ENCODE measurements around the gene MT1E. TPM values are rescaled to one million over a fixed set of nuclear protein-coding genes. Genes with fewer than 3 reads are reported as not detected.
A peak's percentile ranks its signal among the peaks of the same experiment; 100 is the strongest.

MT1E gene
- total and polyA plus RNA-seq, 2 of the 13 experiments (the other 11 are each of a cell fraction or from before 2014, with no cell fraction given): 110 to 1,072 TPM

- TF ChIP-seq ZNF609 (CRISPR knock-in tag; IDR thresholded peaks at IDR 0.05; ENCODE audit: borderline replicate concordance) (peak; percentile 74), ZNF761 (CRISPR knock-in tag; conservative IDR thresholded peaks at IDR 0.05) (no peak; the same call in 1 of the 2 replicates), HNF4G (IDR thresholded peaks at IDR 0.05; ENCODE audit: borderline replicate concordance, low read depth, low read length) (no peak), HNF4G (CRISPR knock-in tag; IDR thresholded peaks at IDR 0.05; ENCODE audit: borderline replicate concordance, low read depth) (0 out of 2 replicates have a peak, but pooled peaks have one; percentile 3), GLI4 (CRISPR knock-in tag; IDR thresholded peaks at IDR 0.05; ENCODE audit: borderline replicate concordance) (no peak), RFX1 (IDR thresholded peaks at IDR 0.05) (no peak), ZNF678 (CRISPR knock-in tag; IDR thresholded peaks at IDR 0.05) (0 out of 2 replicates have a peak, but pooled peaks have one; percentile 18), MATR3 (CRISPR knock-in tag; IDR thresholded peaks at IDR 0.05) (no peak), MTF2 (CRISPR knock-in tag; IDR thresholded peaks at IDR 0.05; ENCODE audit: borderline replicate concordance) (peak; percentile 73; the same call in 1 of the 2 replicates), ZNF605 (CRISPR knock-in tag; IDR thresholded peaks at IDR 0.05) (peak; percentile 41; the same call in 1 of the 2 replicates), ZNF280B (CRISPR knock-in tag; IDR thresholded peaks at IDR 0.05; ENCODE audit: borderline replicate concordance) (peak; percentile 87; the same call in 1 of the 2 replicates), PHF20 (CRISPR knock-in tag; IDR thresholded peaks at IDR 0.05) (peak; percentile 73), ZNF333 (CRISPR knock-in tag; IDR thresholded peaks at IDR 0.05; ENCODE audit: borderline replicate concordance) (0 out of 2 replicates have a peak, but pooled peaks have one; percentile 16), TEF (CRISPR knock-in tag; IDR thresholded peaks at IDR 0.05) (0 out of 2 replicates have a peak, but pooled peaks have one; percentile 10), TP53 (CRISPR knock-in tag; conservative IDR thresholded peaks at IDR 0.05) (peak; percentile 55; the same call in 1 of the 2 replicates), ZBTB21 (CRISPR knock-in tag; IDR thresholded peaks at IDR 0.05) (peak; percentile 62; the same call in 1 of the 2 replicates), NR2C2 (CRISPR knock-in tag; IDR thresholded peaks at IDR 0.05; ENCODE audit: borderline replicate concordance) (peak; percentile 59), ETV6 (CRISPR knock-in tag; conservative IDR thresholded peaks at IDR 0.05) (peak; percentile 89), RFXAP (CRISPR knock-in tag; IDR thresholded peaks at IDR 0.05; ENCODE audit: borderline replicate concordance) (peak; percentile 90; the same call in 1 of the 2 replicates), KAT2B (IDR thresholded peaks at IDR 0.05; ENCODE audit: borderline replicate concordance, low read depth, low read length) (no peak)
Observed at GRCh38 chr16:56607109-56607618, 18.4 kb upstream of the MT1E start (continued).

All from HepG2 (cell line).